Inflammatory macrophage treated with lipopolysaccharide for 4 hours (primary cell): ENCODE data around the gene PRKN.

ENCODE experiments used
- DNase-seq: peaks from one replicate; pipeline ENCODE4 v3.0.0-alpha.2; 2020

The PRKN gene

DNA sequence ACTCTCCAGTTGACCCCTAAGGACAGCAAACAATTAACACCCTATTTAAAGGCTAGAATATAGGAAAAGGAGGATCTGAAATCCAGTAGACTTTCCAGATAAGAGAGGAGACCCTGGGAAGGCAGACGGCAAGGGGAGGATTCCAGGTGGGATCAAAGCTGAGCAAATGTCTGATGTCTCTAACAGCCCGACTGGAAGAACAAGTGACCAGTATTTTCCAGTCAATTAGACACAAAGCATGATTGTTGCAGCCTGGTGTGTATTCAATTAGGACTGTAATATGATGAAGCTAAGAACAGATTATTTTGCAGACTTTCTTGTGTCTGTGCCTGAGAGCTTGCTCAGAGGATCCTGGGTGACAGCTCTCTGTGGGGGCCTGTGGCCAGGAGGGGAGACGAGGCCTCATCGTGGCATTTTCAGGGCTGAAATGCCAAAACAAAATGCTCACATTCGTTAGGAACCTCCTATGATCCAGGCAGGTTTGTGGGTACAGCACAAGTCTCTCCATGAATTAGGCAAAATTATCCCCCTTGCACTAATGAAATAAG is 981.9 kb downstream of the PRKN start:
- DNase-seq: no peak

GRCh38 chr6:161745128-161745527 is 982.4 kb downstream of the PRKN start:
- DNase-seq: no peak

- no peak for DNase-seq
Observed at GRCh38 chr6:161744211-161745067, 983.1 kb downstream of the PRKN start.

DNA sequence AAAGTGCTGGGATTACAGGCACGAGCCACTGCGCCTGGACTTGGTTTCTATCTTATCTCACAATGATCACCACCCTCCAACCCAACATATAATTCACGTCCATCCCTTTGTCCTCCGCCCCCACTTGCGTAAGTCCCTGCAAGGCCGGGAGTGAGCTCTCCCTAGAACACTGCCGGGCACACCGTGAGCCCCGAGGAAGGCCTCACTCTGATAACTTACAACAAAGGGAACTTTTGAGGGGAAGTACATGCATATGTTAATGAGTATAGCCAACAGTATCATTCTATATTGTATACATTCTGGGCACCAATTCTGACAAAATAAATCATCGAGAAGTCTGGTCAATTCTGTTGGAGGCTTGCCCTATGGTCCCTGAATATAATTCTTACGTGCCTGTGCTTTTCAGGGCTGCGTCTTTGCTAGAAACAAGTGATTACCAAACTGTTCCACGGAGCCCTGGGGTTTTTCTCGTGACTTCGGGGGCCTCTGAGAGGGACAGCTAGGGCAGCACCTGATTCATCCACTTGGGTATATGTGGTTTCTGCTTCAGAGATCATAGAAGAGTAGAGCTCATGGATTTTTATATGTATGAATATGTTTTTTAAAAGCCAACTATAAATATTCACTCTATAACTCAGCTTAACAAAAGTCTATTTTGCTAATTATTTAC is 983.9 kb downstream of the PRKN start:
- DNase-seq: no peak

DNA sequence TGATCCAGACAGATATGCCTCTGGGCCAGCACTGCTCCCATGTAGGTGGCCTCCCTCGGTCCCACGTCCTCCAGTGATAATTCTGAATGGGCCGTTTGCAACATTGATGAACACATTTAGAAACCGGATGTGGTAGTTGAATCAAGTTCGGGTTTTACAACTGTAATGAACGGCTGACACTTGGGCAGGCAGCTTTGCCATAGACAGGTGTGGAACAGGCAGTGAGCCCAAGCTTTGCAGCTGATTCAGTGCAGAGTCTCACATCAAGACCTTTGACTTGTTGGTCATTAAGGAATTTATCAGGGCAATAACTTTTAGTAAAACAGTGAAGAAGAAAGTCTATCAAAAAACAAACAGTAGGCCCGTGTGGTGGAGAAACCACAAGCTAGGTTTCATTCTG is 987.1 kb downstream of the PRKN start:
- DNase-seq: no peak

DNA sequence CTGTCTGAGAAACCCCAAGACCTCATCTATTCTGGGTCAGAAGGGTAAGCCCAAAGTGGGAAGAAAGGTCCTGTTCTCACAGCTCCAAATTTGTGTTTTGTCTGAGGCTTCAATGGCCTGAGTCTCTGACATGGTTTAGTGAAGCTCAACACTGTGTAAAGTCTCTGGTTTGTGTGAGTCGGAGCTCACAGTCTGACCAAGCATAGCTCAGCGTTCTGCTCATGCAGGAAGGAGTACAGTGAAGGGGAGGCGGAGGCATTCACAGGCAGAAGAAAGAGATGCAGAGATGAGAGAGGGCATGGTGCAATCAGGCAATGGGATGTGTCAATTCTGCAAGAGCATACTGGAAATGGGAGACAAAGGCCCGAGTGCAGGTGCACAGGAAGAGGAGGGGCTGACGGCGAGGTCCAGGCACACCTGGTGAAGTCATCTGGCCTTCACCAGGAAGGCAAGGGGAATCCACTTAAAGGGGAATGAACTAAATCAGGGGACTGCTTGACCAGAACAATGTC is 990.7 kb downstream of the PRKN start:
- no peak for DNase-seq

GRCh38 chr6:161736326-161736725 is 991.2 kb downstream of the PRKN start:
- DNase-seq: no peak

DNA sequence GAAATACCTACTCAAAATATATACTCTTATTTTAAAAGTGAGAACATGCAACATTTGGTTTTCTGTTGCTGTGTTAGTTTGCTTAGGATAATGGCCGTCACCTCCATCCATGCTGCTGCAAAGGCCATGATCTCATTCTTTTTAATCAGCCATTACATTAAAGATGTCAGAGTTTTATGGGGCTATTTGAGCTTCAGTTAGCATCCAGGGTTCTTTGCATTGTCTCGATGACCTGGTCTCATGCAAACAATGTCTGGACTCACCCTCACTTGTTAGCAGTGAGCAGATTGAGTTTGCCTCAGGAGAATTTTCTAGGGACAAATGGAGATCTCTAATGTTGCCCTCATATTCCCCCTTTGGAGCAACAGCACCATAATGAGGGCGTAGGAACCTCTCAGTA is 995.0 kb downstream of the PRKN start:
- DNase-seq: no peak

- no peak for DNase-seq
Observed at GRCh38 chr6:161727083-161727833, 1000.3 kb downstream of the PRKN start.

GRCh38 chr6:161722394-161722793 is 1005.2 kb downstream of the PRKN start:
- DNase-seq: no peak

DNA sequence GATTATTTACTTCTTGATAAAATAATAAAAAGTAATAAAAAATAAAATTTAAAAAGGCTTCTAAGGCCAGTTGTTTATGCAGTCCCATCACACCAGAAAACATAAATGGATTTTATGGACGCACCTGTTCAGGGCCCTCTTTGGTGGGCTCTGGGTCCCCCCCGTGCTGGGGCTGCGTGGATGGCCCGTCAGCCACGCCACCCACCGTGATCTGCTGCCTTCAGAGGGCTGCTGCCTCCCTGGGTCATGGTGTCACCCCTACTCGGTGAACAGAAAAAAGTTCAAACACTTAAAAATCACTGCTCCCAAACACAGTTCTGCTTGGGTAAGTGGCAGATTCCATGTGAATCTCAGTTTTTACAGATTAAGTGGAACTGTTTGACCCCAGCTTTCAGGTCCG is 1006.1 kb downstream of the PRKN start:
- no peak for DNase-seq

GRCh38 chr6:161716176-161716575 is 1011.4 kb downstream of the PRKN start:
- no peak for DNase-seq

DNA sequence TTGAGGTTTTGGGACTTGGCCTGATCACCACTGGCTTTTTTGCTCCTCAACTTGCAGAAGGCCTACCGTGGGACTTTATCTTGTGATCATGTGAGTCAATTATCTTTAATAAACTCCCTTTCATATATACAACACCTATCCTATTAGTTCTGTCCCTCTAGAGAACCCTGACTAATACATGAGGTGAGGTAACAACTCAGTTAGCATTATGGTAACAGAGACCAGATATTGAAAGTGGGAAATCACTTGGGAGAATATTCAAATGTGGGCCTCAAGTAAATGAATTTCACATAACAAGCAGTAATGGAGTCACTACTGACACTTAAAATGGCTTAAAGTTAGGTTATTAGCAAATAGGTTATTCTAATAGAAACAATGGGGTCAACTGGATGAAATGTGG is 1015.6 kb downstream of the PRKN start:
- DNase-seq: no peak

DNA sequence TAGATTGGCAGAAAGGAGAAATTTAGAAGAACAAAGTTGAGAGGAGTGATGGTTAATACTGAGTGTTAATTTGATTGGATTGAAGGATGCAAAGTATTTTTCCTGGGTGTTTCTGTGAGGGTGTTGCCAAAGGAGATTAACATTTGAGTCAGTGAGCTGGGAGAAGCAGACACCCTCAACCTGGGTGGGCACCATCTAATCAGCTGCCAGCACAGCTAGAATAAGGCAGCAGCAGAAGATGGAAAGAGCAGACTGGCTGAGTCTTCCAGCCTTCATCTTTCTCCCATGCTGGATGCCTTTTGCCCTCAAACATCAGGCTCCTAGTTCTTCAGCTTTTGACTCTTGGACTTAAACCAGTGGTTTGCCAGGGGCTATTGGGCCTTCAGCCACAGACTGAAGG is 1016.1 kb downstream of the PRKN start:
- no peak for DNase-seq

- DNase-seq: no peak
Observed at GRCh38 chr6:161710698-161711097, 1016.9 kb downstream of the PRKN start.

DNA sequence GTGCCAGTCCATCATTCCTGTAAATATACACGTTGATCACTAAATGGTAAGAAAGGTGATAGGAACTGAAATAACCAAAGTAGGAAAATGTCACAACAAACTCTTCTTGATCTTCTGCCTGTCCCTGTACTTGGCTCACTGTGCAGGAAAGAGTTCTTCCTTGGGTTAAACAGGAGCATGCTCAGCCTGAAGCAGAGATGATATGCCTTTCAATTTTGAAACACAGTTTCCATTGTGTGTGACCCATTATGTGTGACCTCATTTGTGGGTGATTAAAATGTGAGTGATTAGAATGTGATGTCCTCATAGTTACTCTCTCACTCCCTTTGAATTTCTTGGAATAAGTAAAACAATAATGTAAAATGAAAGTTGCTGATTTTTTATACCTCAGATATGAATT is 1026.5 kb downstream of the PRKN start:
- DNase-seq: no peak

DNA sequence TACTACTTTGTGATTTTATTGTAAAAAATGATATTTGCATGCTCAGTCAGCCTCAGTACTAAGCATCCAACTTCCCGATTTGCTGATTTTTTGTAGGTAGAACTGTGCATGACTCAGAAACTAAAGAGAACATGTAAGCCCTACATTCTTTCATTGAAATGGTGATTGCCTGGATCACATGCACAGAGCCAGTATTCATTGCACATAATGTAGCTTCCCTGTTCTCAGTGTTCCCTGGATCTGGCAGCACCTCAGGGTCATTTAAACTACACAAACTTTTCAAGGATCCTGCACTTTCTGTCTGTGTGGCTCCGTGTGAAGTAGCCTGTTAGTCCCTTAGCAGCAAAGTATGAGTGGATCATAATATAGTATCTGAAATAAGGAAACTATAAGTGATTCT is 1030.8 kb downstream of the PRKN start:
- DNase-seq: no peak

DNA sequence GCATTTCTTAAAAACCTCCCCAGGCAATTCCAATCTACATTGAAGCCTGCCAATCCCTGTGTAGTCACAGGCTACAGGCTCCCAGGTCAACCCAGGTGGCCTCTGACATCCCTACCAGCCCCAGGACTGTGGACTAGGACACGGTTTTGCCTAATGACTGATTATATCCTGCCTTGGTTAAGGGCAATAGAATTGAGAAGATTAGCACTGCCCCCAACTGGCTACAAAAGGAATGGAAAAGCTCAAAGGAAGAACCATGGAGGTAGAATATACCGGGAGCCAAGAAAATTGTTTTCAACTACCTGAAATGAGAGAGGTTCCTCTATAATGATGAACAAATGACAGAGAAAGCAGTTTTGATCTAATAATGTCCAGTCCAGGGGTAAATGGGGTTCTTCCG is 1032.6 kb downstream of the PRKN start:
- no peak for DNase-seq

GRCh38 chr6:161686655-161687054 is 1040.9 kb downstream of the PRKN start:
- DNase-seq: no peak

DNA sequence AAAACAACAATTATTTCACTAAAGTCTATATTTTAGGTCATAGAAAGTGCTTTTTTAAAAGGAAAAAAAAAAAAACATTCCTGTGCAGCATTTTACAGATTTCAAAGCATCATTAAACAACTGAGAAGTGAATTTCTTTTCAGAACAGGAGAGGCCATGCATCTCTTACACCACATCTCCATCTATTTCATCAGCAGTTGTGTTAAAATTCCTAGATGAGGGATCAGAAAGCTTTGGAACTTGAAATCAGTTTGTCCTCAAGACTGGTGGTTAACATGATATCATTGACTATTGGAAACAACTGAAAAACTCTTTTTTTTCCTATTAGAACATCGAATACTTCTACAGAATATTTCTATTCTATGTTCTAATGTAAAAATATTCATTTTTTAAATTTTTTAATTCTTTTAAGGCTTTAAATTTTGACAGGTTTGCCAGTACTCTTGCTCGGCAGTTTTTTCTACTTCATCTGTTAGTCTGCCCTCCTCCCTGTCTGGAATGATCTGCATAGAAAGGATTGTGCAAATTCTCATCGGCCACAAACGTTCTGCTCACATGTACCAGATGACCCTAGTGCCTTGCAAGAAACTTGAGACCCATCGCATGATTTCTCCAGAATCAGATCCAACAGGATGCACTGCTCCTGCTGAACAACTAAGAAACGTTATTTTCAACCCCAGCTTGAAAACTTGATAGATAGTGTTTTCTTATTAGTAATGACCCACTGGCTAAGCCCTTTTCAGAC is 1042.7 kb downstream of the PRKN start:
- DNase-seq: no peak

GRCh38 chr6:161683400-161683799 is 1044.2 kb downstream of the PRKN start:
- DNase-seq: no peak

DNA sequence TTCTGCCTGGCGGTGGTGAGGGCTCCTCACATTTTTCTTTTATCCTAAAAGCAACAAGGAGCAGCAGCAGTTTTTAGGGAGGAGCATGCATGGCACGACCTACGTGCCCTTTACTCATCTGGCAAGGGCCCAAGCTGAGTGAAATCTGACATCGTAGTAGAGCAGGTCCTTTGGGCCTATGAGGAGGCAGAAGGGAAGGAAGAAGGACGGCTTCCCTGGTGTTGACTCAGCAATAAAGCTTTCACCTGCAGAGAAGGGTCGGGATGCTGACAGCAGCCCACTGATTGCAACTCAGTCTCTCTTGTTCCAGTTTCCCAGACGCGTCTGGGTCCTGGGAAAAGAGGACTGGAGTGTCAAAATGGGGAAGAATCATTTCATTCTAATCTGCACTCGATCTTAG is 1044.6 kb downstream of the PRKN start:
- DNase-seq: no peak
